GM12878 (cell line): ENCODE data around the gene PDCD7.
"Not testable (repeated sequence)": the region's sequence is repeated elsewhere in the genome, so short reads cannot be mapped to it uniquely, and the experiment has no call there.

Experiments used
- BMI1 ChIP-seq: fragments of 450-650 bp; IDR thresholded peaks from 2 replicates; pipeline ENCODE4 v1.6.1; 2016; ENCODE audit warnings: mild to moderate bottlenecking, moderate library complexity, borderline replicate concordance
- CREB1 ChIP-seq: IDR thresholded peaks from 2 replicates; pipeline ENCODE4 v1.6.1; 2012; ENCODE audit warnings: low read depth, mild to moderate bottlenecking, inconsistent platforms
- EZH2 ChIP-seq: IDR thresholded peaks from 2 replicates; pipeline ENCODE4 v1.6.1; 2012; ENCODE audit warnings: low read depth, mild to moderate bottlenecking, control low read depth, inconsistent platforms, low read length, borderline replicate concordance; ENCODE audit not compliant: control insufficient read depth
- HDAC2 ChIP-seq: fragments of 200-600 bp; sonication (generic); IDR thresholded peaks from 2 replicates; pipeline ENCODE4 v1.6.1; 2017
- KDM1A ChIP-seq: fragments of 200-600 bp; sonication (generic); IDR thresholded peaks from 2 replicates; pipeline ENCODE4 v1.6.1; 2016; ENCODE audit warnings: borderline replicate concordance
- NR2C2 ChIP-seq: IDR thresholded peaks from 2 replicates; pipeline ENCODE4 v1.6.1; 2011; ENCODE audit warnings: borderline replicate concordance, low read depth; ENCODE audit not compliant: control insufficient read depth, insufficient read length
- POLR2A ChIP-seq: IDR thresholded peaks from 2 replicates; pipeline ENCODE4 v1.6.1; 2011; ENCODE audit warnings: low read depth, mild to moderate bottlenecking, low read length
- RAD21 ChIP-seq: IDR thresholded peaks from 2 replicates; pipeline ENCODE4 v1.6.1; 2011; ENCODE audit warnings: mild to moderate bottlenecking, low read depth, low read length, moderate library complexity; ENCODE audit not compliant: insufficient read depth
- SUZ12 ChIP-seq: fragments of 200-600 bp; sonication (generic); IDR thresholded peaks from one replicate; pipeline ENCODE4 v1.6.1; 2018; ENCODE audit warnings: antibody characterized with exemption, mild to moderate bottlenecking; ENCODE audit not compliant: unreplicated experiment
- ZZZ3 ChIP-seq: IDR thresholded peaks from 2 replicates; pipeline ENCODE4 v1.6.1; 2011; ENCODE audit warnings: low read depth; ENCODE audit not compliant: control insufficient read depth, insufficient read length
- TF ChIP-seq, protein P1 (sequence below): IDR thresholded peaks from 2 replicates; pipeline ENCODE4 v1.6.1; 2011; ENCODE audit warnings: low read depth, low read length, improper control_type of control experiment, borderline replicate concordance
- TF ChIP-seq, protein P2 (sequence below), 3 experiments: IDR thresholded peaks in 2 of 3; conservative IDR thresholded peaks in 1 of 3; 2 replicates each; pipeline ENCODE4 v1.5.1; 2011; ENCODE audit warnings: low read depth in 3 of 3, low read length in 3 of 3, mild to moderate bottlenecking in 3 of 3, control low read depth in 2 of 3, moderate library complexity in 2 of 3, inconsistent platforms in 1 of 3, mixed read lengths in 1 of 3; ENCODE audit not compliant: control insufficient read depth in 2 of 3, insufficient read depth in 1 of 3; ENCODE audit errors: extremely low read depth in 1 of 3
- TF ChIP-seq, protein P3 (sequence below): fragments of 450-650 bp; IDR thresholded peaks from 2 replicates; pipeline ENCODE4 v1.6.1; 2017; ENCODE audit warnings: mild to moderate bottlenecking

DNA sequence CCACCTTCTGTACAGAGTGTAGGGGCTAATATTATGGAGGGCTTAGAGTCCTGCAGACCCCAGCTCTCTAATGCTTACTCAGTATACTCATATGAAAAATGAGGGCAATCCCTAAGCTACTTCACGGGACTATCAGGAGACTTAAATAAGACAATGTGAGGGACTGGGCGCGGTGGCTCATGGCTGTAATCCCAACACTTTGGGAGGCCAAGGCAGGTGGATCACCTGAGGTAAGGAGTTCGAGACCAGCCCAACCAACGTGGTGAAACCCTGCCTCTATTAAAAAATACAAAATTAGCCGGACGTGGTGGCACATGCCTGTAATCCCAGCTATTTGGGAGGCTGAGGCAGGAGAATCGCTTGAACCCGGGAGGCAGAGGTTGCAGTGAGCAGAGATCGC is 33.8 kb downstream of the PDCD7 start:
- TF ChIP-seq, protein P1, sequence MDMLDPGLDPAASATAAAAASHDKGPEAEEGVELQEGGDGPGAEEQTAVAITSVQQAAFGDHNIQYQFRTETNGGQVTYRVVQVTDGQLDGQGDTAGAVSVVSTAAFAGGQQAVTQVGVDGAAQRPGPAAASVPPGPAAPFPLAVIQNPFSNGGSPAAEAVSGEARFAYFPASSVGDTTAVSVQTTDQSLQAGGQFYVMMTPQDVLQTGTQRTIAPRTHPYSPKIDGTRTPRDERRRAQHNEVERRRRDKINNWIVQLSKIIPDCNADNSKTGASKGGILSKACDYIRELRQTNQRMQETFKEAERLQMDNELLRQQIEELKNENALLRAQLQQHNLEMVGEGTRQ, result not testable (repeated sequence)
- not testable (repeated sequence) for TF ChIP-seq RAD21, CREB1, ZZZ3, POLR2A, NR2C2, SUZ12, HDAC2, BMI1, KDM1A, EZH2
- TF ChIP-seq, protein P2, sequence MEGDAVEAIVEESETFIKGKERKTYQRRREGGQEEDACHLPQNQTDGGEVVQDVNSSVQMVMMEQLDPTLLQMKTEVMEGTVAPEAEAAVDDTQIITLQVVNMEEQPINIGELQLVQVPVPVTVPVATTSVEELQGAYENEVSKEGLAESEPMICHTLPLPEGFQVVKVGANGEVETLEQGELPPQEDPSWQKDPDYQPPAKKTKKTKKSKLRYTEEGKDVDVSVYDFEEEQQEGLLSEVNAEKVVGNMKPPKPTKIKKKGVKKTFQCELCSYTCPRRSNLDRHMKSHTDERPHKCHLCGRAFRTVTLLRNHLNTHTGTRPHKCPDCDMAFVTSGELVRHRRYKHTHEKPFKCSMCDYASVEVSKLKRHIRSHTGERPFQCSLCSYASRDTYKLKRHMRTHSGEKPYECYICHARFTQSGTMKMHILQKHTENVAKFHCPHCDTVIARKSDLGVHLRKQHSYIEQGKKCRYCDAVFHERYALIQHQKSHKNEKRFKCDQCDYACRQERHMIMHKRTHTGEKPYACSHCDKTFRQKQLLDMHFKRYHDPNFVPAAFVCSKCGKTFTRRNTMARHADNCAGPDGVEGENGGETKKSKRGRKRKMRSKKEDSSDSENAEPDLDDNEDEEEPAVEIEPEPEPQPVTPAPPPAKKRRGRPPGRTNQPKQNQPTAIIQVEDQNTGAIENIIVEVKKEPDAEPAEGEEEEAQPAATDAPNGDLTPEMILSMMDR (IDR thresholded peaks at IDR 0.05 in 2 of 3, conservative IDR thresholded peaks at IDR 0.05 in 1 of 3; ENCODE audit: control insufficient read depth in 2 of 3, extremely low read depth in 1 of 3, insufficient read depth in 1 of 3, low read depth in 3 of 3, low read length in 3 of 3), result not testable (repeated sequence)
- TF ChIP-seq, protein P3, sequence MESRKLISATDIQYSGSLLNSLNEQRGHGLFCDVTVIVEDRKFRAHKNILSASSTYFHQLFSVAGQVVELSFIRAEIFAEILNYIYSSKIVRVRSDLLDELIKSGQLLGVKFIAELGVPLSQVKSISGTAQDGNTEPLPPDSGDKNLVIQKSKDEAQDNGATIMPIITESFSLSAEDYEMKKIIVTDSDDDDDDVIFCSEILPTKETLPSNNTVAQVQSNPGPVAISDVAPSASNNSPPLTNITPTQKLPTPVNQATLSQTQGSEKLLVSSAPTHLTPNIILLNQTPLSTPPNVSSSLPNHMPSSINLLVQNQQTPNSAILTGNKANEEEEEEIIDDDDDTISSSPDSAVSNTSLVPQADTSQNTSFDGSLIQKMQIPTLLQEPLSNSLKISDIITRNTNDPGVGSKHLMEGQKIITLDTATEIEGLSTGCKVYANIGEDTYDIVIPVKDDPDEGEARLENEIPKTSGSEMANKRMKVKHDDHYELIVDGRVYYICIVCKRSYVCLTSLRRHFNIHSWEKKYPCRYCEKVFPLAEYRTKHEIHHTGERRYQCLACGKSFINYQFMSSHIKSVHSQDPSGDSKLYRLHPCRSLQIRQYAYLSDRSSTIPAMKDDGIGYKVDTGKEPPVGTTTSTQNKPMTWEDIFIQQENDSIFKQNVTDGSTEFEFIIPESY, result not testable (repeated sequence)
